Omental fat pad (tissue), 4 donors: ENCODE results near the gene NTSR1. TPM values are rescaled to one million over a fixed set of nuclear protein-coding genes. Genes with fewer than 3 reads are reported as not detected.

Experiments used
- ATAC-seq: fragments of 150-250 bp; one replicate; pipeline ENCODE4 v1.9.1; 2016; ENCODE audit warnings: mild to moderate bottlenecking, moderate library complexity; ENCODE audit not compliant: low FRiP score
- DNase-seq: peaks from one replicate; pipeline ENCODE4 v3.0.0-alpha.2; 2019; ENCODE audit warnings: low spot score
- total RNA-seq, 4 donors: library from RNA; depleted of rRNA; stranded (reverse); fragments of >200 nt; gene quantifications; one replicate each; pipeline ENCODE4 v1.1.0, GENCODE V29; 2016
- TF ChIP-seq, protein P1 (sequence below), 3 donors: fragments of 450-650 bp; IDR thresholded peaks; one replicate each; pipeline ENCODE4 v1.5.1; 2016 to 2017; ENCODE audit warnings: antibody characterized with exemption in 3 of 3, mild to moderate bottlenecking in 3 of 3, moderate library complexity in 2 of 3

The NTSR1 gene
- total RNA-seq, 4 donors from 2014 or later = 0.24 to 0.25 TPM; not detected in 2

DNA sequence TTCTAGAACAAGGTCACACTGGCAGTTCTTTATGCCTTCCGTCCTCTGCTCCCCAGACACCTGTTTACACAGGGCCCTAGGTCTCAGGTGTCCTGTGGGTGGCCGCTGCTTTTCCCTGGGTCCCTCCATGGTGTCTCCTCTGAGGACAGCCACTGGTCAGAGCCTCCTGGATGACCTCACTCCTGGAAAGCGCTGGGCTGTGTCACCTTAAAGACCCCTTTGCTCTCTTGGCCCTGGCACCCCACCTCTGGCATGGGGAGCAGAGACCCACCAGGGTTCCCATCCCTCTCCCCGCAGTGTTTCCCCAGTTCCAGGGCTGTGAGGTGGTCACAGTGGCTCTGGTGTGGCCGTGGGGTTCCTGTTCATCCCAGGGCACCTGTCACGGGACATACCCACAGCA is 33.9 kb downstream of the NTSR1 start:
- TF ChIP-seq, protein P1, sequence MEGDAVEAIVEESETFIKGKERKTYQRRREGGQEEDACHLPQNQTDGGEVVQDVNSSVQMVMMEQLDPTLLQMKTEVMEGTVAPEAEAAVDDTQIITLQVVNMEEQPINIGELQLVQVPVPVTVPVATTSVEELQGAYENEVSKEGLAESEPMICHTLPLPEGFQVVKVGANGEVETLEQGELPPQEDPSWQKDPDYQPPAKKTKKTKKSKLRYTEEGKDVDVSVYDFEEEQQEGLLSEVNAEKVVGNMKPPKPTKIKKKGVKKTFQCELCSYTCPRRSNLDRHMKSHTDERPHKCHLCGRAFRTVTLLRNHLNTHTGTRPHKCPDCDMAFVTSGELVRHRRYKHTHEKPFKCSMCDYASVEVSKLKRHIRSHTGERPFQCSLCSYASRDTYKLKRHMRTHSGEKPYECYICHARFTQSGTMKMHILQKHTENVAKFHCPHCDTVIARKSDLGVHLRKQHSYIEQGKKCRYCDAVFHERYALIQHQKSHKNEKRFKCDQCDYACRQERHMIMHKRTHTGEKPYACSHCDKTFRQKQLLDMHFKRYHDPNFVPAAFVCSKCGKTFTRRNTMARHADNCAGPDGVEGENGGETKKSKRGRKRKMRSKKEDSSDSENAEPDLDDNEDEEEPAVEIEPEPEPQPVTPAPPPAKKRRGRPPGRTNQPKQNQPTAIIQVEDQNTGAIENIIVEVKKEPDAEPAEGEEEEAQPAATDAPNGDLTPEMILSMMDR (IDR thresholded peaks at IDR 0.05) = no peak
- DNase-seq = no peak
- ATAC-seq = no peak

DNA sequence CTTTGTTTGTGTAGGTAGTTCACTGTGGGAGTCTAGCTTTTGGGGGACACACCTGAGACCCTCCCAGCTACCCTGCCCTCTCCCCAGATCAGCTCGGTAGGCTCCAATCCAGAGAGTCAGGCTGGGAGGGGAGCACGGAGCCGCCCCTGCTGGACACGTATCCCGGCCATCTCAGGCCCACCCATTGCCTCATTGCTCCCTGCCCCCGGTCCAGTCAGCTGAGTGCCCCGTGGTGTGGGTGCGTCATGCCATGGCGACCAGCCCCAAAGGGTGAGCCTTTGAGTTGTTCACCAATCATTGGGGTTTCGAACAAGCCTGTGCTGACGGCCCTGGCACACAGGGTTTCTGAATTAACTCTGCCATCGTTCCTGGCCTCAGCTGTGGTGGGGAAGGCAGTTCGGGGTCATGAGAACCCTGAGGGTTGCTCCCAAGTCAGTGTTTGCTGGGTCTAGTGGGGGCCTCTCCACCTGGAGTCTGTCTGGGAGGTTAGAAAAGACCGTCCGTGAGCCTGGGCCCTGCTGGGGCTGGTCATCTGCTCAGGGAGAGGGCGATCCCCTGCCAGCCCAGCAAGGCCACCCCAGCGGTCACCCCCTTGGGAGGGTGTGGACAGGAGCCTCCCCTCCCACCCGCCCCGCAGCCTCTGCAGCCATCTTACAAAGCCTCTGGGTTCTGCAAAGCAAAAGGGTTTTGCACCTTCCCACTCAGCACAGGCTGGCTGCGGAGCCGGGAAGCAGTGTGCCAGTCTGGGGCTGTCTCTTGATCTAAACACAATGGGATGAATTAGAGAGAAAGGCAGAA is 34.5 kb downstream of the NTSR1 start:
- DNase-seq = no peak
- ATAC-seq = no peak
- TF ChIP-seq, protein P1 (IDR thresholded peaks at IDR 0.05) = no peak

DNA sequence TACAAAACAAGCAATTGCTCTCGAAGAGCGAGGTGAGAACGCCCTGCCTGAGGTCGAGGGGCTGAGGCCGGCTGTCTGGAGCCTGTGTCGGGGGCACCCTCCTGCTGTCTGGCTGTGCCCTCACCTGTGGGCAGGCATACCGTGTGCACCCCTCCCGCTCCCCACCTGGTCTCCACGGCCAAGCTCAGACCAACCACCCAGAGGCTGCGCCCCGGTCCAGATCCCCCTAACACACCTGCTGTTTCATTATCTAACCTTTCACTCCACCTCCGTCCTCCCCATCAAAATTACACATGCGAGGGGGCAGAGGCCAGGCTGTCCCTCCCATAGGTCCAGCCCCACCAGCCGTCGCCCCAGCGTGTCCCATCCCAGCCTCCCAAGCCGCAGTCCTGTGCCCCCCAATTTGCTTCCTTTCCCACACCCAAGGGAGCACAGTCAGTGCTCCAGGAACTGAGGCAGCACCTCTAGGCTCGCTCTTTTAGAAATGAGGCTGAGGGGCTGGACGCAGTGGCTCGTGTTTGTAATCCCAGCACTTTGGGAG is 35.2 kb downstream of the NTSR1 start:
- DNase-seq (no peak), ATAC-seq (no peak)
- TF ChIP-seq, protein P1 (IDR thresholded peaks at IDR 0.05) = no peak

DNA sequence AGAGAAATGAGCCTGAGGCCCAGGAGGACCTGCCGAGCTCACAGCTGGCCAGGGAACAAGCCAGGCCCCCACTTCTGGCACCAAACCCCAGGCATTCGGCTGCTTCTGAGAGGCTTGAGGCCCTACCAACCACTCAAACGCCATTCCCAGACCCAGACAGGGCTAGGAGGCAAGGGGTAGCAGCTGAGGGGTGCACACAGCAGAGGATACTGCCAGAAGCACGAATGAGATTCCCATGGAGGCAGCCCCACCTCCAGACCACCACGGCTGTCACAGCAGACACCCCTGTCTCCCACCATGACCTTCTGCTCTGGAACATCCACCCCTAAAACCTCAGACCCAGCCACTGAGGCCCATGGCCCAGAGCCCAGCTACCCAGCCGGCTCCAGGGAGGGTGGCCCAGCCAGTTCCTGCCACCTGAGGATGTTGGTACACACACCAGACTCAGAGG is 36.1 kb downstream of the NTSR1 start:
- TF ChIP-seq, protein P1 (IDR thresholded peaks at IDR 0.05) = no peak
- ATAC-seq (no peak), DNase-seq (no peak)

DNA sequence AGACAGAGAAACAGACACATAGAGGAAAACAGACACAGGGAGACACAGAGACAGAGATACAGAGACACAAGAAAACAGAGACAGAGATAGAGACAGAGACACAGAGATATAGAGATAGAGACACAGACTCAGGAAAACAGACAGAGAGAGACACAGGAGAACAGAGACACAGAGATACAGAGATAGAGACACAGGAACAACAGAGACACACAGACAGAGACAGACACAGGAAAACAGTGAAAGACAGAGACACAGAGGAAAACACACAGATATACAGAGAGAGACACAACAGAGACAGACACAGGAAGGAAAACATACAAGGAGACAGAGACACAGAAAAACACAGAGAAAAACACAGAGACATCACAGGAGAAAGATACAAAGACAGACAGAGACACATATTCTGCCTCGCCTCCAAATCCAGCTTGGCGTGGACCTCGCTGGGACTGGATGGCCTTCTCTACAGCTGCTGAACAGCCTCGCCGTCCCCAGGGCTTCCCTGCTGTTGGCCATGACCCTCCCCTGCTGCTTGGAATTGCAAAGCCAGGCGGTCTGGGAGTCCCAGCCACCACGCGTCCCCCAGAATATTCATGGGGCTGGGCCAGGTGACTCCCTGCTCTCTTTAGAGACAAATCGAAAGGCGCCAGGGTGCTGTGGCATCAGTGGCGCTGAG is 36.8 kb downstream of the NTSR1 start:
- TF ChIP-seq, protein P1 (IDR thresholded peaks at IDR 0.05) = no peak
- ATAC-seq = no peak
- no peak for DNase-seq

DNA sequence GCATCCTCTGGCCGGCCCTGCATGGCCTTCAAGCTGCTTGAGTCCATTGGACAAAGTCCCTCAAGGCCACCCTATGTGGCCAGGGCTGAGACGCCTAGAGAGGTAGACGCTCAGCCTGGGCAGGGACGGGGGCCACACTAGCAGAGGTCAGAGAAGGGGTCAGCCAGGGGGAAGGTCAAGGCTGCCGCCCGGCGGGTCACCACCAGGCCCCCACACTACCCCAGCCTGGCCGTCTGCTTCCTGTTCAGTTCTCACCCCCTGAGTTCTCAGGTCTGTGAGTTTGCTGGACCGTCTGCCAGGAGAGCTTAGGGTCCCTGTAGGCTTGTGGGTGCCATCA is 37.3 kb downstream of the NTSR1 start:
- DNase-seq (no peak), ATAC-seq (no peak)
- TF ChIP-seq, protein P1 (IDR thresholded peaks at IDR 0.05) = no peak
